HEK293T (cell line): ENCODE measurements around the gene SRPK3.

Experiments
- CTCF ChIA-PET: fragments of 350-600 bp; formaldehyde crosslinking; extraction: SDS; loops from one replicate; lab custom pipeline; 2021; ENCODE audit warnings: antibody characterized with exemption, inconsistent platforms; lab: Yijun Ruan, JAX
- POLR2A ChIA-PET: fragments of 350-600 bp; formaldehyde crosslinking; extraction: SDS; loops from one replicate; lab custom pipeline; 2020; ENCODE audit warnings: antibody characterized with exemption, inconsistent platforms; lab: Yijun Ruan, JAX
- DNase-seq: peaks from one replicate; pipeline ENCODE4 v3.0.0; 2012; ENCODE audit warnings: mixed read lengths; ENCODE audit errors: extremely low spot score
- ARNT ChIP-seq: fragments of 450-650 bp; IDR thresholded peaks from 2 replicates; pipeline ENCODE4 v1.6.1; 2017; ENCODE audit warnings: mild to moderate bottlenecking
- BHLHE40 ChIP-seq: fragments of 450-650 bp; IDR thresholded peaks from 2 replicates; pipeline ENCODE4 v1.6.1; 2016; ENCODE audit warnings: mild to moderate bottlenecking, moderate library complexity, borderline replicate concordance
- CTBP1 ChIP-seq: fragments of 450-650 bp; IDR thresholded peaks from 2 replicates; pipeline ENCODE4 v1.6.1; 2016; ENCODE audit warnings: borderline replicate concordance
- ELF4 ChIP-seq: fragments of 450-650 bp; IDR thresholded peaks from 2 replicates; pipeline ENCODE4 v1.6.1; 2017; ENCODE audit warnings: antibody characterized with exemption
- FOXA1 ChIP-seq: fragments of 450-650 bp; IDR thresholded peaks from 2 replicates; pipeline ENCODE4 v1.6.1; 2016; ENCODE audit warnings: mild to moderate bottlenecking
- FOXK2 ChIP-seq: fragments of 450-650 bp; IDR thresholded peaks from 2 replicates; pipeline ENCODE4 v1.6.1; 2016; ENCODE audit warnings: mild to moderate bottlenecking
- FOXM1 ChIP-seq: fragments of 450-650 bp; IDR thresholded peaks from 2 replicates; pipeline ENCODE4 v1.6.1; 2017; ENCODE audit warnings: mild to moderate bottlenecking, borderline replicate concordance
- HDGF ChIP-seq: fragments of 450-650 bp; IDR thresholded peaks from 2 replicates; pipeline ENCODE4 v1.6.1; 2017; ENCODE audit warnings: antibody characterized with exemption, borderline replicate concordance
- L3MBTL2 ChIP-seq: fragments of 450-650 bp; conservative IDR thresholded peaks from 2 replicates; pipeline ENCODE4 v1.6.1; 2016; ENCODE audit warnings: mild to moderate bottlenecking
- LEF1 ChIP-seq: fragments of 450-650 bp; IDR thresholded peaks from 2 replicates; pipeline ENCODE4 v1.6.1; 2017; ENCODE audit warnings: mild to moderate bottlenecking, borderline replicate concordance
- NFRKB ChIP-seq: fragments of 450-650 bp; IDR thresholded peaks from 2 replicates; pipeline ENCODE4 v1.6.1; 2016; ENCODE audit warnings: mild to moderate bottlenecking, moderate library complexity
- PKNOX1 ChIP-seq: fragments of 450-650 bp; IDR thresholded peaks from 2 replicates; pipeline ENCODE4 v1.6.1; 2016
- SP1 ChIP-seq: fragments of 450-650 bp; IDR thresholded peaks from 2 replicates; pipeline ENCODE4 v1.6.1; 2017
- SUZ12 ChIP-seq: fragments of 450-650 bp; IDR thresholded peaks from 2 replicates; pipeline ENCODE4 v1.6.1; 2016; ENCODE audit warnings: mild to moderate bottlenecking
- TARDBP ChIP-seq: fragments of 450-650 bp; IDR thresholded peaks from 2 replicates; pipeline ENCODE4 v1.6.1; 2016
- ZNF384 ChIP-seq: fragments of 450-650 bp; IDR thresholded peaks from 2 replicates; pipeline ENCODE4 v1.6.1; 2016

SRPK3 gene

GRCh38 chrX:153827903-153828302 lies 47.1 kb downstream of the SRPK3 start:
- DNase-seq = peak; percentile 6
- ChIA-PET CTCF (no interaction called here), POLR2A (interaction anchor here (0.9 to 1.6 kb wide), 2 partner anchors 10 to 58 kb away, joined by 3 read pairs; partner anchors contain the start of gene L1CAM)
- TF ChIP-seq ARNT (no peak), NFRKB (no peak), SUZ12 (no peak), SP1 (no peak), TARDBP (no peak), FOXA1 (no peak), FOXM1 (no peak), BHLHE40 (no peak), LEF1 (no peak), ELF4 (no peak), ZNF384 (no peak), HDGF (no peak), CTBP1 (no peak), PKNOX1 (no peak), FOXK2 (no peak), L3MBTL2 (no peak)

GRCh38 chrX:153828308-153828707 lies 47.5 kb downstream of the SRPK3 start:
- peak; percentile 6 for DNase-seq
- POLR2A ChIA-PET = interaction anchor here (1.6 kb wide), 1 partner anchor 58 kb away, joined by 3 read pairs; the partner anchor contains the start of gene L1CAM
- TF ChIP-seq CTBP1 (no peak), PKNOX1 (no peak), NFRKB (no peak), L3MBTL2 (no peak), FOXM1 (no peak), ELF4 (no peak), LEF1 (no peak), BHLHE40 (no peak), FOXA1 (no peak), SP1 (no peak), FOXK2 (no peak), ARNT (no peak), SUZ12 (no peak), TARDBP (no peak), ZNF384 (no peak), HDGF (no peak)
- CTCF ChIA-PET = no interaction called here

GRCh38 chrX:153828723-153829548 lies 48.1 kb downstream of the SRPK3 start:
- ChIA-PET CTCF (no interaction called here), POLR2A (interaction anchor here (1.6 kb wide), 1 partner anchor 57 kb away, joined by 3 read pairs; the partner anchor contains the start of gene L1CAM)
- TF ChIP-seq ELF4 = no peak
- TF ChIP-seq HDGF = no peak
- TF ChIP-seq BHLHE40 = no peak
- TF ChIP-seq TARDBP = no peak
- TF ChIP-seq SP1 = no peak
- TF ChIP-seq NFRKB = no peak
- TF ChIP-seq L3MBTL2 = no peak
- no peak for TF ChIP-seq ZNF384
- DNase-seq = peak; percentile 33

- ChIA-PET POLR2A (no interaction called here), CTCF (no interaction called here)
- no peak for TF ChIP-seq ZNF384
- TF ChIP-seq ARNT = no peak
- no peak for TF ChIP-seq SP1
- TF ChIP-seq SUZ12 = no peak
- no peak for TF ChIP-seq HDGF
- TF ChIP-seq L3MBTL2 = no peak
- TF ChIP-seq FOXM1 = no peak
- peak; percentile 16 for DNase-seq
Measured at GRCh38 chrX:153829549-153829798, 48.6 kb downstream of the SRPK3 start.

GRCh38 chrX:153829799-153830639 lies 49.2 kb downstream of the SRPK3 start, which contains the start of gene PDZD4:
TSS of gene PDZD4 (minus strand) at chrX:153830544. CDS start at chrX:153830298, 246 bp downstream.
- TF ChIP-seq SUZ12 (no peak), ZNF384 (no peak), FOXK2 (no peak), FOXA1 (no peak), BHLHE40 (no peak)
- ChIA-PET POLR2A (no interaction called here), CTCF (no interaction called here)
- DNase-seq = peak; percentile 47

GRCh38 chrX:153830640-153831428 lies 50.0 kb downstream of the SRPK3 start:
- no peak for DNase-seq
- TF ChIP-seq HDGF (no peak), ZNF384 (no peak), FOXM1 (no peak), ARNT (no peak), ELF4 (no peak), BHLHE40 (no peak), TARDBP (no peak), PKNOX1 (no peak), SUZ12 (no peak), L3MBTL2 (no peak), FOXK2 (no peak), FOXA1 (no peak), NFRKB (no peak), LEF1 (no peak), CTBP1 (no peak), SP1 (no peak)
- ChIA-PET CTCF (no interaction called here), POLR2A (no interaction called here)
